Trophoblast cell (in vitro differentiated cells and primary cell): ENCODE data around the gene CTNNA3.

ENCODE experiments used
- DNase-seq, 2 donors: peaks; one replicate each; pipeline ENCODE4 v3.0.0-alpha.2; 2016
- H2AFZ ChIP-seq: 2 replicates; pipeline ENCODE4 v1.6.1; 2013; ENCODE audit warnings: low read length, moderate library complexity, mild to moderate bottlenecking; ENCODE audit not compliant: insufficient read depth, poor library complexity
- H2AK5ac ChIP-seq: 2 replicates; pipeline ENCODE4 v1.6.1; 2013; ENCODE audit warnings: mild to moderate bottlenecking, low read length
- H2BK120ac ChIP-seq: 2 replicates; pipeline ENCODE4 v1.6.1; 2013; ENCODE audit warnings: low read length, mild to moderate bottlenecking, moderate library complexity; ENCODE audit not compliant: insufficient read depth, poor library complexity
- H2BK12ac ChIP-seq: 2 replicates; pipeline ENCODE4 v1.6.1; 2013; ENCODE audit warnings: mild to moderate bottlenecking, low read length, moderate library complexity
- H2BK5ac ChIP-seq: 2 replicates; pipeline ENCODE4 v1.6.1; 2013; ENCODE audit warnings: low read length, low read depth, moderate library complexity, mild to moderate bottlenecking; ENCODE audit not compliant: poor library complexity
- H3K14ac ChIP-seq: 2 replicates; pipeline ENCODE4 v1.6.1; 2013; ENCODE audit warnings: mild to moderate bottlenecking, low read length
- H3K18ac ChIP-seq: 2 replicates; pipeline ENCODE4 v1.6.1; 2013; ENCODE audit warnings: mild to moderate bottlenecking, low read length
- H3K23ac ChIP-seq: 2 replicates; pipeline ENCODE4 v1.6.1; 2013; ENCODE audit warnings: low read length
- H3K27ac ChIP-seq: 2 replicates; pipeline ENCODE4 v1.5.1; 2013; ENCODE audit warnings: low read depth, mild to moderate bottlenecking, inconsistent platforms, low read length, moderate library complexity
- H3K27me3 ChIP-seq: 2 replicates; pipeline ENCODE4 v1.6.1; 2013; ENCODE audit warnings: inconsistent platforms, mild to moderate bottlenecking, low read length, moderate library complexity; ENCODE audit not compliant: insufficient read depth
- H3K36me3 ChIP-seq, 2 experiments: 1 replicate in 1 of 2; 2 replicates in 1 of 2; pipeline ENCODE4 v1.6.1; 2013; ENCODE audit warnings: low read length in 2 of 2, mild to moderate bottlenecking in 2 of 2, moderate library complexity in 1 of 2; ENCODE audit not compliant: insufficient read depth in 2 of 2, control insufficient read depth in 1 of 2
- H3K4ac ChIP-seq: 2 replicates; pipeline ENCODE4 v1.6.1; 2013; ENCODE audit warnings: low read depth, mild to moderate bottlenecking, low read length, moderate library complexity
- H3K4me1 ChIP-seq, 2 experiments: 1 replicate in 1 of 2; 2 replicates in 1 of 2; pipeline ENCODE4 v1.6.1; 2013; ENCODE audit warnings: low read length in 2 of 2, mild to moderate bottlenecking in 2 of 2, moderate library complexity in 1 of 2; ENCODE audit not compliant: insufficient read depth in 2 of 2, control insufficient read depth in 1 of 2
- H3K4me2 ChIP-seq: 2 replicates; pipeline ENCODE4 v1.6.1; 2013; ENCODE audit warnings: inconsistent platforms, mild to moderate bottlenecking, low read length, moderate library complexity
- H3K4me3 ChIP-seq: 2 replicates; pipeline ENCODE4 v1.5.1; 2013; ENCODE audit warnings: mild to moderate bottlenecking, low read depth, low read length, inconsistent platforms
- H3K79me1 ChIP-seq: one replicate; pipeline ENCODE4 v1.6.1; 2013; ENCODE audit warnings: low read length
- H3K79me2 ChIP-seq: 2 replicates; pipeline ENCODE4 v1.6.1; 2013; ENCODE audit warnings: low read length, mild to moderate bottlenecking; ENCODE audit not compliant: control insufficient read depth, insufficient read depth, poor library complexity
- H3K9ac ChIP-seq: 2 replicates; pipeline ENCODE4 v1.6.1; 2013; ENCODE audit warnings: mild to moderate bottlenecking, low read length
- H3K9me3 ChIP-seq: 2 replicates; pipeline ENCODE4 v1.6.1; 2013; ENCODE audit warnings: low read depth, mild to moderate bottlenecking, control low read depth, inconsistent platforms, low read length; ENCODE audit not compliant: insufficient read depth
- H4K12ac ChIP-seq: 2 replicates; pipeline ENCODE4 v1.6.1; 2013; ENCODE audit warnings: low read depth, mild to moderate bottlenecking, low read length, moderate library complexity
- H4K8ac ChIP-seq: 2 replicates; pipeline ENCODE4 v1.6.1; 2013; ENCODE audit warnings: low read depth, mild to moderate bottlenecking, low read length, moderate library complexity
- H4K91ac ChIP-seq: one replicate; pipeline ENCODE4 v1.6.1; 2013; ENCODE audit warnings: low read depth, mild to moderate bottlenecking, low read length, moderate library complexity
- WGBS: extraction: QIAGEN DNeasy Blood & Tissue Kit; methylation state at CpG from one replicate; pipeline ENCODE4 v1.1.7; 2013; ENCODE audit warnings: missing lambda C conversion rate; ENCODE audit not compliant: insufficient read length, insufficient coverage; ENCODE audit errors: extremely low coverage; 5-methylcytosine and 5-hydroxymethylcytosine counted together

CTNNA3 gene

GRCh38 chr10:66980246-66980815 is 715.7 kb downstream of the CTNNA3 start:
- no peaks in the 10 kb centered on the region for H3K36me3 ChIP-seq
- H2AK5ac ChIP-seq, result no peak overlapping the region
- H2BK120ac ChIP-seq, result no peak overlapping the region
- H4K12ac ChIP-seq, result no peak overlapping the region
- H3K9ac ChIP-seq, result no peak overlapping the region
- no CpG with 5 or more reads among the region's 4 CpGs for WGBS
- H3K18ac ChIP-seq, result no peak overlapping the region
- H3K23ac ChIP-seq, result no peak overlapping the region
- no peak overlapping the region for H3K4ac ChIP-seq
- H2BK5ac ChIP-seq, result no peak overlapping the region
- H3K4me3 ChIP-seq, result no peak overlapping the region
- no peak overlapping the region for H3K27ac ChIP-seq
- H3K4me1 ChIP-seq, result no peaks in the 10 kb centered on the region
- H3K79me2 ChIP-seq, result no peaks in the 10 kb centered on the region
- H3K27me3 ChIP-seq, result no peaks in the 10 kb centered on the region
- no peak overlapping the region for H2AFZ ChIP-seq
- no peaks in the 10 kb centered on the region for H3K9me3 ChIP-seq
- no peak overlapping the region for H4K91ac ChIP-seq
- H3K79me1 ChIP-seq, result no peaks in the 10 kb centered on the region
- no peak overlapping the region for H4K8ac ChIP-seq
- H3K4me2 ChIP-seq, result no peak overlapping the region
- no peak overlapping the region for H2BK12ac ChIP-seq
- no peak for DNase-seq
- no peak overlapping the region for H3K14ac ChIP-seq

GRCh38 chr10:66964946-66965345 is 731.0 kb downstream of the CTNNA3 start:
- Histone ChIP-seq H2AK5ac (no peak overlapping the region), H3K79me1 (no peaks in the 10 kb centered on the region), H3K9me3 (no peaks in the 10 kb centered on the region), H3K4me1 (no peaks in the 10 kb centered on the region), H2BK5ac (no peak overlapping the region), H3K36me3 (no peaks in the 10 kb centered on the region), H3K14ac (no peak overlapping the region), H3K79me2 (no peaks in the 10 kb centered on the region), H3K27me3 (no peaks in the 10 kb centered on the region), H3K27ac (no peak overlapping the region), H3K4me3 (no peak overlapping the region), H3K4me2 (no peak overlapping the region), H2BK120ac (no peak overlapping the region), H3K9ac (no peak overlapping the region), H4K8ac (no peak overlapping the region), H3K18ac (no peak overlapping the region), H4K91ac (no peak overlapping the region), H2BK12ac (no peak overlapping the region), H2AFZ (no peak overlapping the region), H3K4ac (no peak overlapping the region), H3K23ac (no peak overlapping the region), H4K12ac (no peak overlapping the region)
- no CpG with 5 or more reads among the region's 4 CpGs for WGBS
- no peak for DNase-seq

- H2BK120ac ChIP-seq, result no peak overlapping the region
- no peak overlapping the region for H2BK5ac ChIP-seq
- H4K12ac ChIP-seq, result no peak overlapping the region
- H3K36me3 ChIP-seq, result no peaks in the 10 kb centered on the region
- no peak overlapping the region for H3K4me3 ChIP-seq
- no peak overlapping the region for H3K9ac ChIP-seq
- H3K14ac ChIP-seq, result no peak overlapping the region
- no peak overlapping the region for H2BK12ac ChIP-seq
- no peak overlapping the region for H3K18ac ChIP-seq
- H4K8ac ChIP-seq, result no peak overlapping the region
- DNase-seq, result no peak
- no peaks in the 10 kb centered on the region for H3K4me1 ChIP-seq
- H3K23ac ChIP-seq, result no peak overlapping the region
- H3K9me3 ChIP-seq, result no peaks in the 10 kb centered on the region
- H4K91ac ChIP-seq, result no peak overlapping the region
- H3K4me2 ChIP-seq, result no peak overlapping the region
- H3K27ac ChIP-seq, result no peak overlapping the region
- H3K27me3 ChIP-seq, result no peaks in the 10 kb centered on the region
- H2AFZ ChIP-seq, result no peak overlapping the region
- H3K79me2 ChIP-seq, result no peaks in the 10 kb centered on the region
- H3K79me1 ChIP-seq, result no peaks in the 10 kb centered on the region
- H3K4ac ChIP-seq, result no peak overlapping the region
- WGBS, result no CpG with 5 or more reads among the region's 2 CpGs
- H2AK5ac ChIP-seq, result no peak overlapping the region
Measured at GRCh38 chr10:66958466-66958865, 737.5 kb downstream of the CTNNA3 start.

DNA sequence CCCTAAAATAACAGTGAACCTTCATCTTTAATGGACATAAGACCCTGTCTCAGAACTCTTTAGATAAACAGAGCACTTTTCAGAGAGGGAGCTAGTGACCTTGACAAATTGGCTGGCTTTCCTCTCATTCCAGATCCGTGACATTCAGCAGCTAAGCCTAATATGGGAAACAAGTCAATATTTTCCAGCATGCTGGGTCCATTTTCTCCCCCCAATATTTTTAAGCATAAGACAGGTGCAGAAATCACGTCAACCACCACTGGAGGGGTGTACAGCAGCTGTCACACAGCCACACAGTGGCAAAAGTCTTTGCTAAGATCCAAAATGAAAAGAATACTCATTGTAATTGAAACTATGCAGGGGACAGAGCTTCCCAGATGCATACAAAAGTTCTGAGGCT is 744.1 kb downstream of the CTNNA3 start:
- Histone ChIP-seq H3K4me1 (no peaks in the 10 kb centered on the region), H3K23ac (no peak overlapping the region), H2BK120ac (no peak overlapping the region), H3K79me2 (no peaks in the 10 kb centered on the region), H3K14ac (no peak overlapping the region), H2AFZ (no peak overlapping the region), H3K27ac (no peak overlapping the region), H4K12ac (no peak overlapping the region), H3K9me3 (no peaks in the 10 kb centered on the region), H2BK12ac (no peak overlapping the region), H4K91ac (no peak overlapping the region), H2BK5ac (no peak overlapping the region), H3K79me1 (no peaks in the 10 kb centered on the region), H3K18ac (no peak overlapping the region), H3K4me3 (no peak overlapping the region), H3K36me3 (no peaks in the 10 kb centered on the region), H4K8ac (no peak overlapping the region), H3K9ac (no peak overlapping the region), H3K27me3 (no peaks in the 10 kb centered on the region), H3K4ac (no peak overlapping the region), H2AK5ac (no peak overlapping the region), H3K4me2 (no peak overlapping the region)
- WGBS, result no CpG with 5 or more reads among the region's 2 CpGs
- no peak for DNase-seq
